Breast epithelium (tissue), 4 donors: ENCODE measurements around the gene SERPINB4. TPM values are rescaled to one million over a fixed set of nuclear protein-coding genes. Genes with fewer than 3 reads are reported as not detected.

Source experiments
- DNase-seq, 2 donors: peaks; one replicate each; pipeline ENCODE4 v3.0.0-alpha.2; 2019; ENCODE audit warnings: low spot score in 2 of 2
- H3K27ac ChIP-seq, 2 donors: fragments of 200-600 bp; sonication (generic) in 1 of 2; one replicate each; pipeline ENCODE4 v1.5.1; 2016 to 2019; ENCODE audit warnings: mild to moderate bottlenecking in 1 of 2
- H3K27me3 ChIP-seq, 2 donors: fragments of 200-600 bp; sonication (generic) in 1 of 2; one replicate each; pipeline versions ENCODE4 v1.5.1 to v1.6.0; 2017 to 2019; ENCODE audit warnings: control low read depth in 1 of 2, mild to moderate bottlenecking in 1 of 2
- H3K36me3 ChIP-seq: fragments of 200-600 bp; one replicate; pipeline ENCODE4 v1.5.1; 2019
- H3K4me1 ChIP-seq, 2 donors: fragments of 200-600 bp; sonication (generic); one replicate each; pipeline ENCODE4 v1.5.1; 2016 to 2019; ENCODE audit warnings: control low read depth in 1 of 2
- H3K4me3 ChIP-seq, 3 donors: fragments of 200-600 bp; sonication (generic); 1 replicate in 2 of 3; 2 replicates in 1 of 3; pipeline ENCODE4 v1.5.1; 2016 to 2019; ENCODE audit warnings: mild to moderate bottlenecking in 3 of 3, moderate library complexity in 2 of 3
- H3K9me3 ChIP-seq, 2 donors: fragments of 200-600 bp; sonication (generic) in 1 of 2; one replicate each; pipeline ENCODE4 v1.5.1; 2016 to 2019; ENCODE audit warnings: control low read depth in 1 of 2
- CTCF ChIP-seq, 3 donors: fragments of 450-650 bp; IDR thresholded peaks; one replicate each; pipeline ENCODE4 v1.5.1; 2016 to 2017; ENCODE audit warnings: antibody characterized with exemption in 3 of 3, mild to moderate bottlenecking in 3 of 3, moderate library complexity in 3 of 3
- POLR2A ChIP-seq: fragments of 450-650 bp; IDR thresholded peaks from one replicate; pipeline ENCODE4 v1.6.1; 2016; ENCODE audit warnings: antibody characterized with exemption, mild to moderate bottlenecking, moderate library complexity
- POLR2AphosphoS5 ChIP-seq, 3 donors: sonication (generic); formaldehyde crosslinking; IDR thresholded peaks; one replicate each; pipeline ENCODE4 v1.6.1; 2017; ENCODE audit warnings: antibody characterized with exemption in 3 of 3
- intact Hi-C: fragments of 100-400 bp; cut with DNase I; formaldehyde crosslinking; loops from one replicate; pipeline ENCODE4 v1.15.1; 2023; ENCODE audit warnings: low total_unique reads
- total RNA-seq, 3 donors: library from RNA; depleted of rRNA; stranded (reverse); fragments of >200 nt; gene quantifications; one replicate each; pipeline ENCODE4 v1.1.0, GENCODE V29; 2016

SERPINB4 gene
- total RNA-seq, 3 donors from 2014 or later: 0.66 TPM; not detected in 2

GRCh38 chr18:63590373-63590772 is 53.7 kb downstream of the SERPINB4 start:
- no peak overlapping the region for H3K4me3 ChIP-seq
- intact Hi-C loops: no loop called here
- no peak overlapping the region for H3K27ac ChIP-seq
- no peaks in the 10 kb centered on the region for H3K27me3 ChIP-seq
- H3K4me1 ChIP-seq: no peaks in the 10 kb centered on the region
- H3K9me3 ChIP-seq: no peaks in the 10 kb centered on the region
- no peak for DNase-seq
- H3K36me3 ChIP-seq: no peaks in the 10 kb centered on the region
- TF ChIP-seq POLR2AphosphoS5 (IDR thresholded peaks at IDR 0.05): no peak
- no peak for TF ChIP-seq CTCF (IDR thresholded peaks at IDR 0.05)
- TF ChIP-seq POLR2A: no peak

GRCh38 chr18:63588909-63589308 is 55.1 kb downstream of the SERPINB4 start:
- Histone ChIP-seq H3K9me3 (no peaks in the 10 kb centered on the region), H3K36me3 (no peaks in the 10 kb centered on the region), H3K4me3 (no peak overlapping the region), H3K27ac (no peak overlapping the region), H3K4me1 (no peaks in the 10 kb centered on the region), H3K27me3 (no peaks in the 10 kb centered on the region)
- no peak for TF ChIP-seq POLR2A
- TF ChIP-seq POLR2AphosphoS5 (IDR thresholded peaks at IDR 0.05): no peak
- no peak for TF ChIP-seq CTCF (IDR thresholded peaks at IDR 0.05)
- intact Hi-C loops: no loop called here
- DNase-seq: no peak

Other genes starting within 250 kb of the SERPINB4 start
- gene VPS4B, start 221.8 kb downstream of the SERPINB4 start, total RNA-seq: 10 to 100 TPM; 34.1 to 61.5 (median 35.7) TPM
- gene SERPINB5, start 167.3 kb downstream of the SERPINB4 start, total RNA-seq: 10 to 100 TPM in 2 of 3 donors, not detected in 1; 12.6 to 17.4 TPM
- not detected for gene SERPINB12, start 101.9 kb downstream of the SERPINB4 start, total RNA-seq
- not detected for gene SERPINB13, start 56.9 kb downstream of the SERPINB4 start, total RNA-seq
- not detected for gene SERPINB3, start 17.6 kb upstream of the SERPINB4 start, total RNA-seq
- gene SERPINB11, start 58.7 kb upstream of the SERPINB4 start, total RNA-seq: not detected
- not detected for gene SERPINB7, start 131.2 kb upstream of the SERPINB4 start, total RNA-seq
- gene SERPINB2, start 243.4 kb upstream of the SERPINB4 start, total RNA-seq: 10 to 100 TPM in 1 of 3 donors, under 1 TPM in 1, not detected in 1; 0.32 to 16.2 TPM